ENCODE results near the gene SMOC1. TPM values are rescaled to one million over a fixed set of nuclear protein-coding genes. Genes with fewer than 3 reads are reported as not detected.

Gene SMOC1
- total RNA-seq, 2 experiments from 2014 or later: not detected

GRCh38 chr14:69957986-69958385, 78.8 kb downstream of the SMOC1 start:
- no peak for DNase-seq
- intact Hi-C loops (cut with micrococcal nuclease): no loop called here
- H3K9me3 Mint-ChIP-seq: no peaks in the 10 kb centered on the region

GRCh38 chr14:69959136-69959535, 79.9 kb downstream of the SMOC1 start:
- Mint-ChIP-seq H3K4me1 (ENCODE audit: low read depth) (no peaks in the 10 kb centered on the region), H3K9me3 (no peaks in the 10 kb centered on the region), H3K4me3 (no peak overlapping the region), H3K36me3 (ENCODE audit: low read depth) (no peaks in the 10 kb centered on the region), H3K27me3 (ENCODE audit: low read depth) (peaks cover 5% of the 10 kb centered on the region), H3K27ac (no peak overlapping the region)
- intact Hi-C loops (cut with micrococcal nuclease): no loop called here
- no peak for DNase-seq
- CTCF ChIA-PET: no interaction called here

More at GRCh38 chr14:69957986-69958385, 78.8 kb downstream of the SMOC1 start:
- no peaks in the 10 kb centered on the region for H3K36me3 Mint-ChIP-seq (ENCODE audit: low read depth)
- no peak overlapping the region for H3K27ac Mint-ChIP-seq
- peaks cover 5% of the 10 kb centered on the region for H3K27me3 Mint-ChIP-seq (ENCODE audit: low read depth)
- no peaks in the 10 kb centered on the region for H3K4me1 Mint-ChIP-seq (ENCODE audit: low read depth)
- no peak overlapping the region for H3K4me3 Mint-ChIP-seq
- CTCF ChIA-PET: no interaction called here

GRCh38 chr14:69960296-69960695, 81.1 kb downstream of the SMOC1 start:
- intact Hi-C loops (cut with micrococcal nuclease): no loop called here
- CTCF ChIA-PET: interaction anchor here (0.6 kb wide), 1 partner anchor 301 kb away, joined by 6 read pairs; no protein-coding TSS in a partner anchor
- Mint-ChIP-seq H3K36me3 (ENCODE audit: low read depth) (no peaks in the 10 kb centered on the region), H3K9me3 (no peaks in the 10 kb centered on the region), H3K4me3 (no peak overlapping the region), H3K27me3 (ENCODE audit: low read depth) (peaks cover 3% of the 10 kb centered on the region), H3K27ac (no peak overlapping the region), H3K4me1 (ENCODE audit: low read depth) (no peaks in the 10 kb centered on the region)
- DNase-seq: no peak

GRCh38 chr14:69963966-69964365, 84.8 kb downstream of the SMOC1 start:
- CTCF ChIA-PET: no interaction called here
- DNase-seq: no peak
- Mint-ChIP-seq H3K9me3 (no peaks in the 10 kb centered on the region), H3K27me3 (ENCODE audit: low read depth) (peaks cover 5% of the 10 kb centered on the region), H3K4me3 (no peak overlapping the region), H3K27ac (no peak overlapping the region), H3K36me3 (ENCODE audit: low read depth) (no peaks in the 10 kb centered on the region), H3K4me1 (ENCODE audit: low read depth) (no peaks in the 10 kb centered on the region)
- intact Hi-C loops (cut with micrococcal nuclease): no loop called here

GRCh38 chr14:69964841-69965240, 85.6 kb downstream of the SMOC1 start:
- DNase-seq: no peak
- Mint-ChIP-seq H3K4me3 (no peak overlapping the region), H3K27ac (no peak overlapping the region), H3K4me1 (ENCODE audit: low read depth) (no peaks in the 10 kb centered on the region), H3K36me3 (ENCODE audit: low read depth) (no peaks in the 10 kb centered on the region), H3K27me3 (ENCODE audit: low read depth) (peaks cover 5% of the 10 kb centered on the region), H3K9me3 (no peaks in the 10 kb centered on the region)
- CTCF ChIA-PET: interaction anchor here (0.7 kb wide), 1 partner anchor 391 kb away, joined by 3 read pairs; no protein-coding TSS in a partner anchor
- intact Hi-C loops (cut with micrococcal nuclease): no loop called here

GRCh38 chr14:69968132-69968531, 88.9 kb downstream of the SMOC1 start:
- CTCF ChIA-PET: interaction anchor here (1.2 kb wide), 1 partner anchor 46 kb away, joined by 3 read pairs; no protein-coding TSS in a partner anchor
- Mint-ChIP-seq H3K9me3 (no peaks in the 10 kb centered on the region), H3K4me3 (no peak overlapping the region), H3K27ac (no peak overlapping the region), H3K27me3 (ENCODE audit: low read depth) (peaks cover 2% of the 10 kb centered on the region), H3K4me1 (ENCODE audit: low read depth) (no peaks in the 10 kb centered on the region), H3K36me3 (ENCODE audit: low read depth) (no peaks in the 10 kb centered on the region)
- no peak for DNase-seq
- intact Hi-C loops (cut with micrococcal nuclease): no loop called here

GRCh38 chr14:69968681-69969080, 89.5 kb downstream of the SMOC1 start:
- CTCF ChIA-PET: interaction anchor here (1.2 kb wide), 1 partner anchor 46 kb away, joined by 3 read pairs; no protein-coding TSS in a partner anchor
- no peak overlapping the region for H3K27ac Mint-ChIP-seq
- H3K36me3 Mint-ChIP-seq (ENCODE audit: low read depth): no peaks in the 10 kb centered on the region
- peaks cover 2% of the 10 kb centered on the region for H3K27me3 Mint-ChIP-seq (ENCODE audit: low read depth)
- H3K4me3 Mint-ChIP-seq: no peak overlapping the region
- no peaks in the 10 kb centered on the region for H3K4me1 Mint-ChIP-seq (ENCODE audit: low read depth)
- H3K9me3 Mint-ChIP-seq: no peaks in the 10 kb centered on the region
- no peak for DNase-seq
- intact Hi-C loops (cut with micrococcal nuclease): no loop called here

GRCh38 chr14:69972755-69973154, 93.5 kb downstream of the SMOC1 start:
- CTCF ChIA-PET: no interaction called here
- DNase-seq: no peak

GRCh38 chr14:69973846-69974245, 94.6 kb downstream of the SMOC1 start:
- no peak for DNase-seq
- peaks cover 8% of the 10 kb centered on the region for H3K27me3 Mint-ChIP-seq (ENCODE audit: low read depth)
- no peak overlapping the region for H3K27ac Mint-ChIP-seq
- H3K4me3 Mint-ChIP-seq: no peak overlapping the region
- intact Hi-C loops (cut with micrococcal nuclease): no loop called here
- no peaks in the 10 kb centered on the region for H3K9me3 Mint-ChIP-seq
- no peaks in the 10 kb centered on the region for H3K4me1 Mint-ChIP-seq (ENCODE audit: low read depth)
- H3K36me3 Mint-ChIP-seq (ENCODE audit: low read depth): no peaks in the 10 kb centered on the region
- CTCF ChIA-PET: interaction anchor here (1.0 kb wide), 1 partner anchor 54 kb away, joined by 5 read pairs; no protein-coding TSS in a partner anchor

More at GRCh38 chr14:69972755-69973154, 93.5 kb downstream of the SMOC1 start:
- Mint-ChIP-seq H3K27me3 (ENCODE audit: low read depth) (peaks cover 8% of the 10 kb centered on the region), H3K27ac (no peak overlapping the region), H3K4me1 (ENCODE audit: low read depth) (no peaks in the 10 kb centered on the region), H3K36me3 (ENCODE audit: low read depth) (no peaks in the 10 kb centered on the region), H3K4me3 (no peak overlapping the region), H3K9me3 (no peaks in the 10 kb centered on the region)
- intact Hi-C loops (cut with micrococcal nuclease): no loop called here

- no peak for DNase-seq
- H3K4me1 Mint-ChIP-seq (ENCODE audit: low read depth): no peaks in the 10 kb centered on the region
- no peak overlapping the region for H3K27ac Mint-ChIP-seq
- CTCF ChIA-PET: interaction anchor here (1.1 to 1.2 kb wide), 2 partner anchors 48 to 94 kb away, joined by 3 read pairs; no protein-coding TSS in a partner anchor
- intact Hi-C loops (cut with micrococcal nuclease): no loop called here
- H3K4me3 Mint-ChIP-seq: no peak overlapping the region
- peaks cover 5% of the 10 kb centered on the region for H3K27me3 Mint-ChIP-seq (ENCODE audit: low read depth)
- no peaks in the 10 kb centered on the region for H3K9me3 Mint-ChIP-seq
- no peaks in the 10 kb centered on the region for H3K36me3 Mint-ChIP-seq (ENCODE audit: low read depth)
These were observed 100.7 kb downstream of the SMOC1 start for GRCh38 chr14:69979882-69980281.

- Mint-ChIP-seq H3K4me1 (ENCODE audit: low read depth) (no peaks in the 10 kb centered on the region), H3K27ac (no peak overlapping the region), H3K36me3 (ENCODE audit: low read depth) (no peaks in the 10 kb centered on the region), H3K27me3 (ENCODE audit: low read depth) (peaks cover 9% of the 10 kb centered on the region), H3K9me3 (no peaks in the 10 kb centered on the region), H3K4me3 (no peak overlapping the region)
- intact Hi-C loops (cut with micrococcal nuclease): no loop called here
- no peak for DNase-seq
- CTCF ChIA-PET: interaction anchor here (1.1 to 1.2 kb wide), 2 partner anchors 48 to 93 kb away, joined by 3 read pairs; no protein-coding TSS in a partner anchor
These were observed 101.5 kb downstream of the SMOC1 start for GRCh38 chr14:69980457-69981425.

- Mint-ChIP-seq H3K36me3 (ENCODE audit: low read depth) (no peaks in the 10 kb centered on the region), H3K9me3 (no peaks in the 10 kb centered on the region), H3K27ac (no peak overlapping the region), H3K4me3 (no peak overlapping the region), H3K4me1 (ENCODE audit: low read depth) (no peaks in the 10 kb centered on the region), H3K27me3 (ENCODE audit: low read depth) (peaks cover 9% of the 10 kb centered on the region)
- DNase-seq: no peak
- intact Hi-C loops (cut with micrococcal nuclease): no loop called here
- CTCF ChIA-PET: interaction anchor here (0.8 to 1.8 kb wide), 2 partner anchors 46 to 92 kb away, joined by 3 to 5 read pairs; no protein-coding TSS in a partner anchor
These were observed 103.1 kb downstream of the SMOC1 start for GRCh38 chr14:69982220-69982839.

All from activated naive CD4-positive, alpha-beta T cell treated with anti-CD3 and anti-CD28 coated beads for 36 hours (primary cell).